Activated T-helper 17 cell treated with anti-CD3 and anti-CD28 coated beads, Interleukin-2, amount 50 U/mL, for 72 hours (primary cell): ENCODE results near the gene POLA2. TPM values are rescaled to one million over a fixed set of nuclear protein-coding genes. Genes with fewer than 3 reads are reported as not detected.
A peak's percentile ranks its signal among the peaks of the same experiment; 100 is the strongest.

ENCODE experiments used
- ATAC-seq: fragments of 150-1000 bp; cut with Tn5 transposase; replicated peaks from 2 replicates; pipeline ENCODE4 v1.10.0; 2021; ENCODE audit warnings: mild to moderate bottlenecking, moderate library complexity
- H3K27ac Mint-ChIP-seq: one replicate; pipeline ENCODE4 v1.8.0; 2022; ENCODE audit warnings: mixed read lengths
- H3K27me3 Mint-ChIP-seq: one replicate; pipeline ENCODE4 v1.8.0; 2022; ENCODE audit warnings: mixed read lengths
- H3K36me3 Mint-ChIP-seq: one replicate; pipeline ENCODE4 v1.8.0; 2022; ENCODE audit warnings: low read depth, mild to moderate bottlenecking, mixed read lengths
- H3K4me1 Mint-ChIP-seq: one replicate; pipeline ENCODE4 v1.8.0; 2022; ENCODE audit warnings: mixed read lengths
- H3K4me3 Mint-ChIP-seq: one replicate; pipeline ENCODE4 v1.8.0; 2022; ENCODE audit warnings: mild to moderate bottlenecking, mixed read lengths
- H3K9me3 Mint-ChIP-seq: one replicate; pipeline ENCODE4 v1.8.0; 2022; ENCODE audit warnings: mixed read lengths
- total RNA-seq, 2 donors: library from RNA; stranded (reverse); gene quantifications; one replicate each; pipeline ENCODE4 v1.2.3, GENCODE V29; 2022

The POLA2 gene
- total RNA-seq, 2 donors from 2014 or later = 54.6 to 64.1 TPM

DNA sequence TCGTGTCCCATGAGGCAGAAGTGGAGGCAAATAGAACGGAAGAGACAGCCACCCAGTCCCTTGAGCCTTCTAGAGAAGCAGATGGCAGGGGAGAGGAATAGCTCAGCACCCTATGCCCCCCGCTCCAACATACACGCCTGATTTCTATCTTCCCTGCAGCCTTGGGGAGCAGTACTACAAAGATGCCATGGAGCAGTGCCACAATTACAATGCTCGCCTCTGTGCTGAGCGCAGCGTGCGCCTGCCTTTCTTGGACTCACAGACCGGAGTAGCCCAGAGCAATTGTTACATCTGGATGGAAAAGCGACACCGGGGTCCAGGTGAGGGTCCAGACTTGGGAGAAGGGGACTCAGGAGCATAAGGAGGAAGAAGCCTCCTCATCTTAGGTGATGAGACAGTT, 78.5 kb downstream of the POLA2 start:
- peaks cover 21% of the 10 kb centered on the region for H3K4me1 Mint-ChIP-seq
- H3K36me3 Mint-ChIP-seq = peaks cover 81% of the 10 kb centered on the region
- no peaks in the 10 kb centered on the region for H3K9me3 Mint-ChIP-seq
- no peaks in the 10 kb centered on the region for H3K27me3 Mint-ChIP-seq
- no peak for ATAC-seq
- peak overlapping the region; percentile 64 for H3K27ac Mint-ChIP-seq
- H3K4me3 Mint-ChIP-seq = no peak overlapping the region

GRCh38 chr11:65341856-65342255, 80.1 kb downstream of the POLA2 start:
- H3K27me3 Mint-ChIP-seq = no peaks in the 10 kb centered on the region
- peaks cover 16% of the 10 kb centered on the region for H3K4me1 Mint-ChIP-seq
- ATAC-seq = no peak
- H3K27ac Mint-ChIP-seq = no peak overlapping the region
- H3K36me3 Mint-ChIP-seq = peaks cover 91% of the 10 kb centered on the region
- no peaks in the 10 kb centered on the region for H3K9me3 Mint-ChIP-seq
- H3K4me3 Mint-ChIP-seq = no peak overlapping the region

Other genes with a start within 250 kb of the POLA2 start
- 10 to 100 TPM; 60.4 to 90.5 TPM for gene ARL2, start 247.8 kb upstream of the POLA2 start, total RNA-seq
- gene SNX15, start 234.5 kb upstream of the POLA2 start, total RNA-seq = 10 to 100 TPM; 13.5 to 14.4 TPM
- 10 to 100 TPM; 12.3 to 20.1 TPM for gene SAC3D1, start 220.8 kb upstream of the POLA2 start, total RNA-seq
- gene NAALADL1, start 203.4 kb upstream of the POLA2 start, total RNA-seq = 10 to 100 TPM; 11.2 to 12.6 TPM
- 100 to 1,000 TPM in 1 of 2 donors, 10 to 100 TPM in 1; 99.5 to 127 TPM for gene CDCA5, start 177.9 kb upstream of the POLA2 start, total RNA-seq
- gene ZFPL1, start 177.7 kb upstream of the POLA2 start, total RNA-seq = 10 to 100 TPM; 25.2 to 36.3 TPM
- 10 to 100 TPM; 71.8 to 80.6 TPM for gene VPS51, start 165.7 kb upstream of the POLA2 start, total RNA-seq
- gene TM7SF2, start 150.1 kb upstream of the POLA2 start, total RNA-seq = 10 to 100 TPM; 19.7 to 20.1 TPM
- gene ZNHIT2, start 144.3 kb upstream of the POLA2 start, total RNA-seq = 10 to 100 TPM in 1 of 2 donors, 1 to 10 TPM in 1; 6.3 to 10.0 TPM
- gene FAU, start 139.8 kb upstream of the POLA2 start, total RNA-seq = 100 to 1,000 TPM; 929 to 948 TPM
- 10 to 100 TPM; 61.7 to 87.7 TPM for gene MRPL49, start 139.6 kb upstream of the POLA2 start, total RNA-seq
- 10 to 100 TPM; 28.9 to 30.8 TPM for gene SYVN1, start 127.4 kb upstream of the POLA2 start, total RNA-seq
- gene SPDYC, start 91.7 kb upstream of the POLA2 start, total RNA-seq = not detected
- 100 to 1,000 TPM; 143 to 150 TPM for gene CAPN1, start 80.0 kb upstream of the POLA2 start, total RNA-seq
- 1 to 10 TPM in 1 of 2 donors, under 1 TPM in 1; 0.73 to 2.0 TPM for gene CDC42EP2, start 52.9 kb downstream of the POLA2 start, total RNA-seq
- gene DPF2, start 71.9 kb downstream of the POLA2 start, total RNA-seq = 10 to 100 TPM; 66.0 to 89.5 TPM
- gene TIGD3, start 92.8 kb downstream of the POLA2 start, total RNA-seq = 1 to 10 TPM in 1 of 2 donors, under 1 TPM in 1; 0.95 to 1.5 TPM
- 10 to 100 TPM; 18.0 to 20.1 TPM for gene SLC25A45, start 120.7 kb downstream of the POLA2 start, total RNA-seq
- gene FRMD8, start 124.7 kb downstream of the POLA2 start, total RNA-seq = 10 to 100 TPM; 49.6 to 52.1 TPM
- 1,000 to 10,000 TPM in 1 of 2 donors, 100 to 1,000 TPM in 1; 823 to 2,912 TPM for gene NEAT1, start 160.8 kb downstream of the POLA2 start, total RNA-seq
- gene MALAT1, start 237.1 kb downstream of the POLA2 start, total RNA-seq = over 10,000 TPM in 1 of 2 donors, 1,000 to 10,000 TPM in 1; 5,547 to 22,796 TPM